ENCODE data around the gene TAMM41. TPM values are rescaled to one million over a fixed set of nuclear protein-coding genes. Genes with fewer than 3 reads are reported as not detected.

The TAMM41 gene
- total and polyA plus RNA-seq, 2 of the 4 experiments (the other 2 are of a cell fraction) = 4.3 to 15.9 TPM

- Histone ChIP-seq H3K56ac (ENCODE audit: extremely low read depth, insufficient read depth, low read length) (no peak overlapping the region), H4K91ac (ENCODE audit: insufficient read depth, low read depth, low read length) (no peak overlapping the region), H3K9ac (ENCODE audit: low read depth, low read length) (no peak overlapping the region), H2BK5ac (ENCODE audit: low read depth, low read length, poor library complexity, severe bottlenecking) (no peak overlapping the region), H3K4me3 (ENCODE audit: insufficient read depth, low read depth, low read length) (no peak overlapping the region), H3K18ac (ENCODE audit: low read depth, low read length) (peak overlapping the region; percentile 18; the same call in 1 of the 2 replicates), H2BK120ac (ENCODE audit: low read depth, low read length) (no peak overlapping the region), H3K9me3 (ENCODE audit: control insufficient read depth, insufficient read depth, low read length) (no peaks in the 10 kb centered on the region), H3K27me3 (ENCODE audit: control insufficient read depth, insufficient read depth, low read length) (peaks cover 15% of the 10 kb centered on the region), H3K4me1 (ENCODE audit: control insufficient read depth, insufficient read depth, low read length) (peaks cover 4% of the 10 kb centered on the region; the same call in 1 of the 2 replicates), H2AK9ac (replicated peaks; ENCODE audit: low read depth, low read length, poor library complexity) (peak overlapping the region; percentile 35), H3K14ac (replicated peaks; ENCODE audit: low read depth, low read length) (no peak overlapping the region), H3K9me1 (ENCODE audit: insufficient read depth, low read length) (no peaks in the 10 kb centered on the region), H2AK5ac (ENCODE audit: low read depth, low read length) (0 out of 2 replicates have a peak overlapping the region, but pooled peaks have one; percentile 8), H2BK20ac (ENCODE audit: low read depth, low read length) (no peak overlapping the region), H3K79me1 (ENCODE audit: low read depth in 1 of 2, low read length in 2 of 2) (no peaks in the 10 kb centered on the region), H2AFZ (replicated peaks; ENCODE audit: low read length, poor library complexity) (peak overlapping the region; percentile 64), H2BK15ac (ENCODE audit: low read depth, low read length) (no peak overlapping the region), H3K36me3 (ENCODE audit: control insufficient read depth, insufficient read depth, low read length) (no peaks in the 10 kb centered on the region), H3K23ac (ENCODE audit: low read depth, low read length) (no peak overlapping the region), H3K27ac (ENCODE audit: insufficient read depth, low read length) (no peak overlapping the region), H3K4me2 (ENCODE audit: low read depth, low read length) (no peak overlapping the region), H4K5ac (ENCODE audit: low read depth, low read length) (no peak overlapping the region), H4K20me1 (ENCODE audit: insufficient read depth, low read length) (no peaks in the 10 kb centered on the region), H3K4ac (ENCODE audit: low read depth, low read length) (no peak overlapping the region), H4K8ac (ENCODE audit: low read depth in 2 of 2, low read length in 2 of 2) (no peak overlapping the region)
- WGBS, 2 experiments (ENCODE audit: extremely low coverage in 2 of 2, insufficient read length in 1 of 2) = 77% methylated on average over 5 of the region's 6 CpGs; no CpG with 5 or more reads in 1 of the 2 experiments
- intact Hi-C loops (cut with micrococcal nuclease) = no loop called here
- in situ Hi-C loops (cut with MboI; ENCODE audit: low sequenced_read_pairs) = no loop called here
- ChIA-PET POLR2A (ENCODE audit: unreplicated experiment) (no interaction called here), CTCF (no interaction called here)
- peak; percentile 35 for ATAC-seq (ENCODE audit: low read depth)
- TF ChIP-seq RAD21 (IDR thresholded peaks at IDR 0.05; ENCODE audit: low read length) (no peak), CTCF (conservative IDR thresholded peaks at IDR 0.05; ENCODE audit: low read depth, low read length) (no peak), ELK1 (IDR thresholded peaks at IDR 0.05; ENCODE audit: borderline replicate concordance, low read depth, low read length) (no peak), FOS (IDR thresholded peaks at IDR 0.05; ENCODE audit: low read depth, low read length) (no peak), USF2 (IDR thresholded peaks at IDR 0.05; ENCODE audit: low read depth, low read length) (no peak), MXI1 (IDR thresholded peaks at IDR 0.05; ENCODE audit: borderline replicate concordance, low read depth, low read length) (no peak), RFX5 (IDR thresholded peaks at IDR 0.05; ENCODE audit: low read depth, low read length) (no peak), BHLHE40 (IDR thresholded peaks at IDR 0.05; ENCODE audit: low read depth, low read length) (no peak), MAFK (IDR thresholded peaks at IDR 0.05; ENCODE audit: low read depth, low read length) (no peak), POLR2A (IDR thresholded peaks at IDR 0.05; ENCODE audit: low read depth, low read length) (no peak), NFE2L2 (IDR thresholded peaks at IDR 0.05; ENCODE audit: low read depth, low read length) (no peak), MAZ (IDR thresholded peaks at IDR 0.05; ENCODE audit: borderline replicate concordance, low read depth, low read length) (no peak)
- no TSS peak for BruUV-seq (replicated peaks)
- dilution Hi-C loops (cut with HindIII; ENCODE audit: low sequenced_read_pairs, unreplicated experiment) = no loop called here
- no peak for DNase-seq
Measured at GRCh38 chr3:11757929-11758328, 88.8 kb downstream of the TAMM41 start.
